ENCODE results near the gene PPME1.
"Not testable (repeated sequence)": the region's sequence is repeated elsewhere in the genome, so short reads cannot be mapped to it uniquely, and the experiment has no call there.

Gene PPME1

DNA sequence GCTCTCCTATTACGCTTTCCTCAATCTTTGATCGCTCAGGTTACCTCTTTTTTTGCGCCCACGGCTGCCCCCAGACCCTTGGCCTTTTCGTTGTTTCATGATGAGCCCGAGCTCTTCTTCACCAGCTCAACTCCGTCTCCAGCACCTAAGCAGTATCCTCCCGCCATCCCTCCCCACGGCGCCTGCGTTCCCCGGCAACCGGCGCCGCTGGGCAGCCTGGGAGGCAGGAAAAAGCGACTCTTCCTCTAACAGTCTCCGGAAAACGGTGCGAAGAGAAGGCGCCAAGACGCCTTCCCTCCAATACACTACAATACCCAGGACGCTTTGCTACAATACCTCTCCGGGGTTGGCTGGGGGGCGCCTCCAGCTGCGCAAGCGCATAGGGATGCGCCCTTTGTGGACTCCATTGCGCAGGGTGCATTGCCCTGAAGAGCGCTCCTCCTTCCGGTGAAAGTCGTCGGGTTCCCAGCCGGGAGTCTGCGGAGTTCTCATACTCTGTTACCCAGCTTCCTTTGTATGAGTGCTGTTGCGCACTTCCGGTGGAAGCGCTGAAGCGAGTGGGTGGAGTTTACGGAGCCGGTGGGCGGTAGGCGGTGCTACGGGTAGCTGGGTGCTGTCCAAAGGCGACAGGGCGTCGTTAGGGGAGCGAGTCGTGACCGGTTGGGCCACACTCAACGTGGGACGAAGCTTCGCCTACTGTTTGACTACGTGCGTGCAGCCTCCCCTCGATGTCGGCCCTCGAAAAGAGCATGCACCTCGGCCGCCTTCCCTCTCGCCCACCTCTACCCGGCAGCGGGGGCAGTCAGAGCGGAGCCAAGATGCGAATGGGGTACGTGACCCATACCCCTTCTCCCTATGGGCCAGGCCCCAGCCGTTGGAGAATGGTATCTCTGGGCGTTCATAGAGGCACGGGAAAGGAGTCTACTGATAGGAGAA, at the start of gene PPME1, which contains the start of gene C2CD3:
TSS of gene PPME1 (plus strand) at position 596 of the 936 bp plus-strand sequence. CDS start at position 729, 133 bp downstream.
TSS of gene C2CD3 (minus strand) at position 309 of the 936 bp plus-strand sequence. CDS start at position 99, 210 bp downstream.
- DNase-seq = peak; percentile 98

DNA sequence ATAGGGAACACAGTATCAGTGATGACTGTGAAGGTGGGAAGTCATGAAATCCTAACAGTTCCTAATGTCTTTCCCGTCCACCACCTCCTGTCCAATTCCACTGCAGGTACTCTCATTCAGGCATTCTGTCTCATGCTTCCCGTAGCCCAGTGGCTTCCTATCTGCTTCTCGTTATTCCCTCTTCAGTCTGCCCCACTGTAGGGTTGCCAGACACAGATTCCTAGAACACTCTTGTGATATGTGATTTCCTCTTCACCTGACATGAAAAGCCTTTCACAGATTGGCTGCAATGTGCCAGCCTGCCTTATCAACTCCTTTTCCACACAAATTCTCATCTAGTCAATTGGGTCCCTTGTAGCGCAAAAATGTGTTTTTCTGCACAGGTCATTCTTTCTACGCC, 49.3 kb upstream of the PPME1 start:
- DNase-seq = no peak

DNA sequence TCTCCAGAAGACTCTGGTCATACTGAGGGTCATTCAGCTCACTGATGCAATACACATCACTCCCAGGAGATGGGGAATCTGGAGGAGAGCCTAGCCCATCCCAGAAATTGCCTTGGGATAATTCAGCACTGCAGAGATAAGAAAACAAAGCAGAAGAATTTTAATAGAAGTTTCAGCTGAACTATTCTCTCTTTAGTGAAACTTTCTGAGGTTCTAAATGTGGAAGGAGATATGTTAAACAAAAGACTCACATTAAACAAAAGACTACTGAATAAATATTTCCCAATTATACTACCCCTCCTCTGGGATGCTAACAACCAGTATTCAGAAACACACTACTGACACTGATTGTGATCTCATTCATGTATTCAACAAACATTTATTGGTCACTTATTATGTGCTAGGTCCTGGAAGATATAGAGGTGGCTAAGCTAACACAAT, 48.1 kb upstream of the PPME1 start:
- DNase-seq = no peak

DNA sequence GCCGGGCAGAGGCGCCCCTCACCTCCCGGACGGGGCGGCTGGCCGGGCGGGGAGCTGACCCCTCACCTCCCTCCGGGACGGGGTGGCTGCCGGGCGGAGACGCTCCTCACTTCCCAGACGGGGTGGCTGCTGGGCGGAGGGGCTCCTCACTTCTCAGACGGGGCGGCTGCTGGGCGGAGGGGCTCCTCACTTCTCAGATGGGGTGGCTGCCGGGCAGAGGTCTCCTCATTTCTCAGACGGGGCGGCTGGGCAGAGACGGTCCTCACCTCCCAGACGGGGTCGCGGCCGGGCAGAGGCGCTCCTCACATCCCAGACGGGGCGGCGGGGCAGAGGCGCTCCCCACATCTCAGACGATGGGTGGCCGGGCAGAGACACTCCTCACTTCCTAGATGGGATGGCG, 42.0 kb upstream of the PPME1 start:
- DNase-seq = not testable (repeated sequence)

- DNase-seq = no peak
Measured at GRCh38 chr11:74132833-74133232, 38.3 kb upstream of the PPME1 start.

DNA sequence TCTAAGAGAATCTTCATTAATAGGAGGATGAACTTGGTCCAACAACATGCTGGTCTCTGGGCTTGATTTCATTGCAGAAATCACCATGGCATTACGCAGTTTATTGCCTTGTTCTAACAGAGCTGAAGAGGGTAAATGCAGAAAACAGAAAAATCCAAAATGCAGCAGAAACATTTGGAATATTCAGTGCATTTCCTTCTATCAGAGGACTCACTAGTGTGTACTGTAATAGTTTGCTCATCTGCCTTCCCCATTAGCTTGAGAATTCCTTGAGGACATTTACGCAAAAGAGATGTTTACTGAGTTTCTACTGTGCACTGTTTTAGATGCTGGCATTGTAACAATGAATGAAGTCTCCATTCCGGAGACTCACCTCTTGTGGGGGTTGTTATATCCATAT, 37.7 kb upstream of the PPME1 start:
- no peak for DNase-seq

DNA sequence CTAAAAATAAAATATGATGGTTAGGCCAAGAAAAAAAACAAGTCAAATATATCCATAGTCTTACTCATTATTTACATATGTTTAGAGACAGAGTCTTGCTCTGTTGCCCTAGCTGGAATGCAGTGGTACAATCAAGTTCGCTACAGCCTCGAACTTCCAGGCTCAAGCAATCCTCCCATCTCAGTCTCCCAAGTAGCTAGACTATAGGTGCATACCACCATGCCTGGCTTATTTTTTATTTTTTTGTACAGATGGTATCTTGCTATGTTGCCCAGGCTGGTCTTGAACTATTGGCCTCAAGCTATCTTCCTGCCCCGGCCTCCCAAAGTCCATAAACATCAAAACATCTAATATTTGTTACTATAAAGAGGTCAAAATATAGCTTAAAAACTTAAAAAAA, 36.4 kb upstream of the PPME1 start:
- DNase-seq = no peak

DNA sequence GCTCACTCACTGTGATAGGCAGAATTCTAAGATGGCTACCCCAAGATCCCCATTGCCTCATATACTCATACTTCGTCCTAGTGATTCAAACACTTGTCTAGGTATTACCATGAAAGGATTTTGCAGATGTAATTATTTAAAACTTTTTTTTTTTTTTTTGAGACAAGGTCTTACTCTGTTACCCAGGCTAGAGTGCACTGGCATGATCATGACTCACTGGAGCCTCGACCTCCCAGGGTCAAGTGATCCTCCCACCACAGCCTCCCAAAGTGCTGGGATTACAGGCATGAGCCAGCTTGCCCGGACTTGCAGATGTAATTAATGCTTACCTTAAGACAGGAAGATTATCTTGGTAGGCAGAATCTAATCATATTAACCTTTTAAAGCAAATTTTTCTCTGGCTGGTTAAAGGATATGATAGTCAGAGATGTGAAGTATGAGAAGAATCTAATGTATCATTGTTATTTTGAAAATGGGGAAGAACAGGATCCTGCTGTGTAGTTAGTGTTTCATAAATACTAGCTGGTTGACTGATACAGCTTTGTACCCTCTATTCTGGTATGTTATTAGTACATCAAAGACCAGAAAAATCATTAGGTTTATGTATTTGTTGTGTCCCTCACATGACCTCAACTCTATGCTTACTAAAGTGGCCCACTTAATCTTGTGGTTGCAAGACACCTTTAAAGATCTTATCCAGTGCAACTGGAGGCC, 35.8 kb upstream of the PPME1 start:
- no peak for DNase-seq

GRCh38 chr11:74138021-74138420, 33.1 kb upstream of the PPME1 start:
- no peak for DNase-seq

DNA sequence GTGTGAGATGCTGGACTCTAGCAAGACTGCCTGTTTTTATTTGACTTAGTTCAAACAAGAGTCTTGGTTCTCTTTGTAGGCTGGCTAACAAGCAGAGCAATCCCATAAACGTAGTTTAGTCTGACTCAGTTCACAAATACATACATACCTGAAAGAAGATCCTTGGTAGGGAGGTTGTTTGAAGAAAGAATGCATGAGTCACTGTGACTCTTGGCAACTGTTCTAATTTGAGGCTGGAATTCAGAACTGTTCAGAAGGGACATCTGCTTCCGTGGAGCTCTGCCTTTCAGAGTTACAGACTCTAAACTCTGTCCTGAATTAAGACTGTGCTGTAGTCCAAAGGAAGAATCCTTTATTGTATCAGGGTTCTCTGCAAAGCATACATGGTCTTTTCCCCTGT, 32.5 kb upstream of the PPME1 start:
- DNase-seq = no peak

DNA sequence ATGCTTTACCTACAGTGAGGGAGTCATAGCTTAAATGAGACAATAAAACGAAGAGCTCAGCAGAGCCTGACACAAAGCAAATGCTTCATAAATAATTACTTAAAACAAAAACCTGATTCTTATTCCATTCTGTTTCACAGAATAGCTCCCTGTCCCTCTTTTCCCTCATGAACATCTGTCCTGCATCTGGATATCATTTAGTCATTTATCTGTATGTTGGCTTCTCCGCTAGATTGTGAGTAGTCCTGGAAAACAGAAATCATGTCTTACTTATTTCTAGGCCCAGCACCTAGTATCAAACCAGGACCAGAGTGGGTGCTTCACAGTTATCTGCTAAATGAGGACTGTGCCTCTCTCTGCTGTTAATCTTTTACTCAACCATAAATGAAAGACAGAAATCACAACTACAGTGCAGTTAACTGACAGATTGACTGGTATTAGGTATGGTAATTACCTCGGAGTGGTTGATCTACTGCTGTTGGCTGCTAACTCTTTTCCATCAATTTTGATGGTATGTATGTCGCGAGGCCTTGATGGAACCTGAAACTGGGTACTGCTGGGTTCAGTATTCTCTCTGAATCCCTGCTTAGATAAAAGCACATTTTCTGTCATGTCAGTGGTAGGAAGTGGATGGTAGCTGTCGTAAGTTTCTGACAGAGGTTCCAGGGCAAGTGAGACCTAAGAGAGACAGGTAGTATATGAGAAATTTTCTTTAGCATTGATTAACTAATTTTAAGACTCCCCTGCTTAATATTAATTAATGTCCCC, 31.8 kb upstream of the PPME1 start:
- DNase-seq = no peak

GRCh38 chr11:74139919-74140431, 31.1 kb upstream of the PPME1 start:
- DNase-seq = not testable (repeated sequence)

DNA sequence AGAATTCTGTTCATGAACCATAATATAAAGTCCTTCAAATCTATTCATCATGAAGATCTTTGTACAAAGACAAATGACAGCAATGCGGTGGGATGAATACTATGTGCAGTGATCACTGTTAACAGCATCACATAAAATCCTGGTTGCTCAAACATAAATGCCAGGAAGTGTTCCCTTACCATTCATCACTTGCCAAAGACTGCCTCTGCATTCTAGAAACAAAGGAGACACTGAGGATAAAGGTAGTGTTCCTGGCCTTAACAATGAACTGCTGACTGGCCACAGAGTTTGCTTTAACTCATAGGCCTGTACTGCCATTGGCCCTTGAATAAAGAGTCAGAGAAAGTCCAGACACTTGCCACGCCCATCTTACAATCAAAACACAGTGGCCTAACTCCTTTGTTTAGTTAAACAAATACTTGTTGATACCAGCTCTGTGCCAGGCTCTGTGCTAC, 29.8 kb upstream of the PPME1 start:
- DNase-seq = no peak

DNA sequence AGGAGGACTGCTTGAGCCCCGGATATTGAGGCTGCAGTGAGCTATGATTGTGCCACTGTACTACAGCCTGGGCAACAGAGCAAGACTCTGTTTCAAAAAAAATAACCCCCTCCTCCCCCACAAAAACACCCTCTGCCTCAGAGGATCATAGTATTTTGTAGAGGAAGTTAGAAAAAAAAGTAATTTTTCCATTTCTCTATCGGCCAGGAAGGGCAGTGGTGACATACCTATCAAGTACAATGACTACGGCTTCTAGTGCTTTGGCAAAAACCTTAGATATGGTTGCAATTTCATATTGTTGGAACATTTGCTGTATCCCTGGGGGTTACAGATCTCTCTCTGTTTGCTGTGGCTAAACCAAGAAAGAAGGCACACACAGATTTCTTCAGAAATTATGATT, 29.2 kb upstream of the PPME1 start:
- DNase-seq = no peak

DNA sequence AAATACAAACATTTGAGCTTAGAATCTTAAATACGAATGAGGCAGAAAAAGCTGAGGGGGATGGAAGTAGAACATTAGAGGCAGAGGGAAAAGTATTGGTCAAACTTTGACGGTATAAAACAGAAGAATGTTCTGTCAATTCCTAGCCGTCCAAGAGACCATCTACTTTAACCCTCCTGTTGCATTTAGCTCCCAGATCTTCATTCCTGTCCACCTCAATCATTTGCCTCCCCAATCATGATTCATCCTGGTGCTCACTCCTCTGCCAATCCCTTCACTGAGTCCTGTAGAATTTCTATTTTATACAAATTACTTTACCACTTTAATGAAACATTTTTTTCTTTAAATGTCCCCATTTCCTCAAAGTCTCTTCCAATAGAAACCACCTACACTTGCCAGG, 28.5 kb upstream of the PPME1 start:
- DNase-seq = no peak

DNA sequence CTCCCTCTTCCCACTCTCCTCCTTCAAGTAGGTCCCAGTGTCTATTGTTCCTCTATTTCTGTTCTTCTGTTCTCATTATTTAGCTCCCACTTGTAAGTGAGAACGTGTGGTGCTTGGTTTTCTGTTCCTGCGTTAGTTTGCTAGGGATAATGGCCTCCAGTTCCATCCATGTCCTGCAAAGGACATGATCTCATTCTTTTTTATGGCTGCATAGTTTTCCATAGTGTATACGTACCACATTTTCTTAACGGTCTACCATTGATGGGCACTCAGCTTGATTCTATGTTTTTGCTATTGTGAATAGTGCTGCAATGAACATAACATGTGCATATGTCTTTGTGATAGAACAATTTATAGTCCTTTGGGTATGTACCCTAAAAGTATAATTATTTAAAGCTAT, 26.5 kb upstream of the PPME1 start:
- DNase-seq = no peak

GRCh38 chr11:74147199-74147929, 23.7 kb upstream of the PPME1 start:
- DNase-seq = no peak

DNA sequence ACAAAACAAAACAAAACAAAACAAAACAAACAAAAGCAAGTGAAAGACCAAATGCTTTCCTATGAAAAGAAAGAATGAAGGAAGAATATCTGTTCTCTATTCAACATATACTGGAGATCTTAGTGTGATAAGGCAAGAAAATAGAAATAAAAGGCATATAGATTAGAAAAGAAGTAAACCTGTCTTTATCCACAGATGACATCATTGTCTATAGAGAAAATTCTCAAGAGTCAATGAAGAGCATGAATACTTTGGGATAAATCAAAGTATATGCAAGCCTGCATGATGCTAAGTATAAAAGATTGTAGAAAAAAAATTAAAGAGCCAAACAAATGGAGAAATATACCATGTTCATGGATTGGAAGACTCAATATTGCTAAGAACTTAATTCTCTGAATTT, 17.9 kb upstream of the PPME1 start:
- no peak for DNase-seq

- DNase-seq = no peak
Measured at GRCh38 chr11:74154620-74155281, 16.3 kb upstream of the PPME1 start.

DNA sequence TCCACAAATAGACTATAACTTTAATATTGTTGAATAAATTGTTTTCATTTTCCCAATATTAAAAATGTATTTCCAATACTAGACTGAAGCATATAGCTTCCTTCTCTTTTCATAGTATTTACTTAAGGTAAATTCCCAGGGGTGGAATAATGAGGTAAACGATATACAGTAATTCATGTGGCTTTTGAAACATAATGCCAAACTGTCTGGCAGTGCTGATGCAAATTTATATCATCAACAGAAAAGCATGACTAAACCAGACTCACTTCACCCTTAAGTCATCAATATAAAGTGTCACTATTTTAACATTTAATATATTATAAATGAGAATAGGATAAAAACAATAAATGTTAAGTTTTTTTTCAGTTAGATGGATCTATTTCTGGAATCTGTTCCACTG, 13.9 kb upstream of the PPME1 start:
- no peak for DNase-seq

- no peak for DNase-seq
Measured at GRCh38 chr11:74159642-74160041, 11.4 kb upstream of the PPME1 start.
